GM18858 (cell line): ENCODE results near the gene RING1.

ENCODE experiments used
- ATAC-seq: cut with Tn5 transposase; IDR thresholded peaks from one replicate; pipeline ENCODE4 v1.9.1; 2021; ENCODE audit not compliant: unreplicated experiment

Gene RING1

DNA sequence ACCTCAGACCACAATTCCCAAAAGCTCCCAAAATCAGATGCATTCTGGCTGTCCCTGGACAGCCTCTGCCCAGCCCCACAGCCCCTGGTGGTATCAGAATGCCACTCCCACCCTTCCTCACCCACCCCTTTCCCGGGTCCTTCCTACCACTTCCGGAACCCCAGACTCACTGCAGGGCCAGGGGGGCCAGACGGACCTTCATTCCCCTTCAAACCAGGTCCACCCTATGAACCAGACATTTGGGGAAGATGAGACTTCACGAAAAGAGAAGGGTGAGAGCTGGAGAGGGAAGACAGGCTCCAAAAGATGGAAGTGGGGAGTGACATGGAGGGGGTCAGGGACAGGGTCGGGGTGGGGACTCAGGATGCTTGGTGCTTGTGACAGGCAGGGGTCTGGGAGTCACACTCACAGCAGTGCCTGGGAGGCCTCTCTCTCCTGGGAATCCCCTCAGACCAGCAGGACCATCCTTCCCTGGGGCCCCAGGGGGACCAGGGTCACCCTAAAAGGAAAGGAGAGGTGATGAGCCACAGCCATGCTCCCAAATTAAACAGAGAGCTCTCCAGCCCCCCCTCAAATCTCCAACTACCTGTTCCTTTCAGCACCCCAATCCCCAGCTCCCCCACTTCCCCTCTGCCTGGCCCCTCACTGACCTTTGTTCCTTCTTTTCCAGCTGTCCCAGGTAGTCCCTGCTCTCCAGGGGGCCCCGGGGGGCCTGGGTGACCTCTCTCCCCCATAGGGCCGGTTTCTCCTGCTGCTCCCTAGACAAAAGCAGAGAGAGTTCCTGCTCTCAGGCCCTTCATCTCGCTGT is 36.2 kb upstream of the RING1 start:
- ATAC-seq, result no peak

DNA sequence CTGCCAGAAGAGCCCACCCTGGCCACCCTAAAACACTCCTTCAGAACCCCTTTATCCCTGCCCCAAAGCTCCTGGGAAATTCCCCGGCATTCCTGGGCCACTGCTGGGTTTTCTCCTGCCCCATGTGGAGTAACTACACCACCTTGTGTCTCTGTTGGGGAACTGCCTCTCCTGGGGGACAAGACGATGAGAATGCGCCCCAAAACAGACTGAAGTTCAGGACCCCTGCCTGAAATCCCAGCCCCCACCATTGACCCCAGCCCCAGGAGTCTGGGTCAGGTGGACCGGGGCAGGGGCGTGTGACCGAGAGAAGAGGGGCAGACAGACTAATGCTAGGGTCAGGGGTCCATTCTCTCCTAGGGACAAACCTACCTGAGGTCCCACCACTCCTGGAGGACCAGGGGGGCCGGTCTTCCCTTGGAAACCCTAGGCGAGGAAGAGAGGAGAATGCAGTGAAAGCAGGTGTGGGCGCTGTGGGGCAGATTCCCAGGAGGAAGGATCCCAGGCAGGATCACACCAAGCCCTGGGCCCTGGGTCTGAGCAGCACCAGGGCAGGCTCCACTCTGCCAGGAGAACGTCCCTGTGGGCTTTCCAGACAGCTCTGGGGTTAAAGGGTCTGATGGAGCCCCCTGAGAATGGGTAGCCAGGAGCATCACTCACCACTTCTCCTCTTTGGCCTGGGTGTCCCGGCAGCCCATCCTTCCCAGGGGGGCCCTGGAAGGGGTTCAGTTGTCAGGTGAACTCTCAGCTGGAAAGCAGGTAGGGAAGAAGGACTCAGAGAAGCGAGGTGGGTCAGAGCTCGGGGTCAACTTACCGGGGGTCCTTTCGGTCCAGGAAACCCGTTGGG is 35.4 kb upstream of the RING1 start:
- ATAC-seq, result no peak

DNA sequence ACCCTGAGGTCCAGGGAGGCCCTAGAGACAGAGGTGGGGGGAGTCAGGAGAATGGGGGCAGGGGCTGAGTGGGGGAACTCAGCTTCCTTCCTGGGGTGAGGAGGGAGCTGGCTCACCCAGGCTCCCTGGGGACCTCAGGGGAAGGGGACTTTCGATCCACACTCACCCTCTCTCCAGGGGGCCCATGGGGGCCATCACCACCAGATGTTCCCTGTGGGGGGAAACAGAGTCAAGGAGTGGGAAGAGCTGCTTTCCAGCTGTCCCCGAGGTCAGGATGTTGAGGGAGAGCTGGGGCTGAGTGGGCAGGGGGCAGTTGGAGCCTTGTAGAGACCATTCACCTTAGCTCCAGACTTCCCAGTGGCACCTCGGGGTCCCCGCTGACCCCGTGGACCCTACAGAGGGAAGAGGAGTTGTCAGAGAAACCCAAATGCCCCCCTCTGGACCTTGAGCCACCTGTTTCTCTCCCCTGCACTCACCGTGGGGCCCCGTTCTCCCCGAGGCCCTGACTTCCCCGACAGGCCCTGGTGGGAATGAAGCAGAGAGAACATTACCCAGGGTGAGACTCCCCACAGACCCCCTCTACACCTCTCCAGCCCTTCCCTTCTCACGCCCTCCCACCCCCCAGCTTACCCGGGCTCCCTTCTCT is 34.6 kb upstream of the RING1 start:
- no peak for ATAC-seq

GRCh38 chr6:33174784-33175183 is 33.5 kb upstream of the RING1 start:
- ATAC-seq, result no peak

DNA sequence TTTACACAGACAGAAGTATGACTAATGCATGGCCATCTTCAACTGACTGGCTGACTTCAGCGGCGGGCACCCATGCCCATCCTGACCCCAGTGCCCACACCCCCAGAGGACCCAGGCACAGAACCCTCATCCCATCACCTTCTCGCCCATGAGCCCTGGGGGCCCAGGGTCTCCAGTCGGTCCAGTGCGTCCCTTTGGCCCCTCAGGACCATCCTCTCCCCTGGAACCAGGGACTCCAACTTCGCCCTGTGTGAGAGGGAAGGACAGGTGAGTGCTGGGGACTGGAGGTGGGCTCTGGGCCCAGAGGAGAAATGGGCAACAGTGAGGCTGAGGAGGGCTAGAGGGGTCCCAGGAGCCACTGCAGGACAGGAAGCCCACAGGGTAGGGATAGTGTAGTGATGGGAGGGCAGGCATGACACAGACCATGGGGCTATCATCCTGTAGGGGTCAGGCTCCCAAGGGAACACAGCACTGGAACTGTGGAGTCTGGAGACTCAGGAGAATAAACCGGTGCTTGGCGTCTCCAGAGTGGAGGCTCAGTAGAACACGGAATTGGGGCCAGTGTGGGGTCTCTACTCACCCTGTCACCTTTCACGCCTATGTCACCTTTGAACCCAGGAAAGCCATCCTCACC is 32.7 kb upstream of the RING1 start:
- no peak for ATAC-seq

DNA sequence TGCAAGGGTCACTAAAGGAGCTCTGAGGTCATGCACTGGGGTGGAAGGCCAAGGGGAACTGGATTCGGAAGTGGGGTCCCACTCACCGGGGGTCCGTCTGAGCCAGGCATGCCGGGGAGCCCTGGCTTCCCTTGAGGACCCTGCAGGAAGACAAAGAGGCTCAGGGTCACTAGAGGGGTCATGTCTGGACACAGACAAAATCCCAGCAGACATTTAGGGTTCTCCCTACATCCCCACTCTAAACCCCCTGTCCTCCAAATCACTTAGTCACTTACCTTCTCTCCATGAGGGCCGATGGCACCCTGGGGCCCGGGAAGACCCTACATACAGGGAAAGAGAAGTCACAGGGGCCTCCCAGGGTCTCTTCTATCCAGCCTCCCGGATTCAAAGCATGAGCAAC is 31.4 kb upstream of the RING1 start:
- ATAC-seq, result no peak

DNA sequence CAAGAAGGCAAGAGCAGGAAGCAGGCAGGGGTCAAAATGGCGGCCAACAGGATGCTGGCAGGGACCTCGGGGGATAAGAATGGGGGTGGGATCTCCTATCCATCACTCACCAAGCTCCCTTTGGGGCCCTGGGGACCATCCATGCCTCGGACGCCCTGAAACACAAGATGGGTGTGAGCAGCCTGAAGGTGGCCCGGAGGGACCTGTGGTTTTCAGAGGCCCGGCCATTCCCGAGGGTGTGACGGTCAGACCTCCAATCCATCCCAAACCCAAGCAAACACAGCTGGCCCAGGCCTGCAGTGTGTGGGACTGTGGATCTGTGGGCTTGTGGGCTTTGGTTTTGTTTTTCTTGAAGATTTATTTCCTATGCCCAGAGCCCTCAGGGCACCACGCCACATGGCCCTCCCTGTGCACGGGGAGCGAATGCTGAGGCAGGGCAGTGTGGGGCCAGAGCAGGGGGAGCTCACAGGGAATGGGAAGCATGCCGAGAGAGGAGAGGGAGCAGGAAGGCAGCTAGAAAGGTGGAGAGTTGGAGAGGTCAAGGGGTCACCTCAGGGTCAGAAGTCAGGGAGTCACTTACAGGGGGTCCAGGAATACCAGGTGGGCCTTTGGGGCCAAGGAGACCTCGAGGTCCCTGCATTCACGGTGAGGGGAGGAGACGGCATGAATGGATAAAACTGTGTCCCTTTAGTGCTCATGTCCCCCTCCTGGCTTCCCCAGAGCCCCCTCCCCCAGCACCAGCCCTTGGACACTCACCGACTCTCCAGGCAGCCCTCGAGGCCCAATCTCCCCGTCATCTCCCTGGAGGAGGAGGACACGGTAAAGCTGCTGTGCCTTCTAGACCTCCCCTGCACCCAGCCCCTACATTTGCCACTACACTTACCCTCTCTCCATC is 30.5 kb upstream of the RING1 start:
- ATAC-seq, result no peak

GRCh38 chr6:33178755-33179475 is 29.4 kb upstream of the RING1 start:
- ATAC-seq, result no peak

DNA sequence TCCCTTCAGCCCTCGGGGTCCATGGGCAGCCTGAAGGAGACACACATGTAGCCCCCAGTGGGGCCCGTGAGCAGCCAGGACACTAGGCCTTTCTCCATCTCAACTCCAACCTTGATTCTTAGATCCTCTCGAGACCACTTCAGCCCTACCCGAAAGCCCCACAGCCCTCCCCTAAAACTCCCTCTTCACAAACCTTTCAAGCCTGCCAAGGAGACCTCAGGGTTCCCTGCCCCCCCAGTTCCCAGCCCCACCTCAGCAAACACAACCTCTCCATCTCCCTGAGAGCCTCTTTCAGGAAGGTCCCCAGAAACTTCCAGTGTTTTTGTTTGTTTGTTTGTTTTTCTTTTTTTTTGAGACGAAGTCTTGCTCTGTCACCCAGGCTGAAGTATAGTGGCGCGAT is 27.2 kb upstream of the RING1 start:
- ATAC-seq, result no peak

DNA sequence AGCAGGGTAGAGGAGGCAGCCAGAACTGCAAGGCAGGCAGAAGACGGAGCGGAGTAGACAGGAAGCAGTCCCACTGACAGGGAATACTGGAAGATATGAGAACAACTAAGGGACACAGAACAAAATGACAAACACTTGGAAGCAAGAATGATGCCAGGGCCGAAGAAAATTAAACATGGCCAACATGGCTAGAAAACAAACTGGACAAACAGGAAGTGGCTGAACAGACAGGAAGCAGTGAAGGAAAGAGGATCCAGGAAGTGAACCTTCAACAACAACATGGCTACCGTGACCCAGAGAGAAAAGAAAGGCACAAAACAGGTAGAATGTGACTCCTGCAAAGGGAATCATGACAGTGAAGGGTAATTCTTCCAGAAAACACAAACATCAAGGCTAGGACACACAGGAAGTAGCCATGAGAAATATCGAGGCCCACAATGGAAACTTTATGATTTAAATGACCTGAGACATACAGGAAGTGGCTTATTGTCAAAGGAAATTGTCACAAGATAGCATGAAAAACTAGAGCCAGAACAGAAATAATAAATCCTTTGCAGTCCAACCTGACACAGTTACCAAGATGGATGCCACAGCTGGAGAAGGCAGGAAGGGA is 25.1 kb upstream of the RING1 start:
- ATAC-seq, result no peak

- ATAC-seq, result no peak
Measured at GRCh38 chr6:33185190-33185589, 23.1 kb upstream of the RING1 start.

DNA sequence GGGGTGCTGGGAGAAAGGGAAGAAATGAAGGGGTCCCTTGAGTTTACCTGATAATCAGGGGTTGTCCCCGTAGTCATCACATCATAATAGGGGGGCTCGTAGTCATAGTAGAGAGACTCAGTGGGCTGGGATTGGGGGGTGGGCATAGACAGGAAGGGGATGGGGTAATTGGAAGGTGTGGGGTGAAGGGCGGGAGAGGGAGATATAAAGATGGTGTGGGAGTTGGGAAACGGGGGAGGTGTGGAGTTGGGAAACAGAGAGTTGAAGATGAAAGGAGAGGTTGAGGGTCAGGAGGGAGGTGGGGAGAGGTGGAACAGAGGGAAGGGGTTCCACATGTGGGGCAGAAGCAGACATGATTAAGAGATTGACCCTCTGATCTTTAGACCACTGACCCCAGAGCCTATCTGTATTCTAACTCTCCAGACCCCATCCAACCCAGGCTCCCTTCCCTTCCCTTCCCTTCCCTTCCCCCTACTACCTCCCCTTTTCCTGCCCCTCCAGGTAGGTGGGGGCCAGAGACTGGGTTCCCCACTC is 22.6 kb upstream of the RING1 start:
- ATAC-seq, result no peak

- no peak for ATAC-seq
Measured at GRCh38 chr6:33187809-33188208, 20.5 kb upstream of the RING1 start.

GRCh38 chr6:33189164-33189563 is 19.1 kb upstream of the RING1 start:
- ATAC-seq, result no peak

GRCh38 chr6:33189625-33190448 is 18.5 kb upstream of the RING1 start:
- no peak for ATAC-seq

DNA sequence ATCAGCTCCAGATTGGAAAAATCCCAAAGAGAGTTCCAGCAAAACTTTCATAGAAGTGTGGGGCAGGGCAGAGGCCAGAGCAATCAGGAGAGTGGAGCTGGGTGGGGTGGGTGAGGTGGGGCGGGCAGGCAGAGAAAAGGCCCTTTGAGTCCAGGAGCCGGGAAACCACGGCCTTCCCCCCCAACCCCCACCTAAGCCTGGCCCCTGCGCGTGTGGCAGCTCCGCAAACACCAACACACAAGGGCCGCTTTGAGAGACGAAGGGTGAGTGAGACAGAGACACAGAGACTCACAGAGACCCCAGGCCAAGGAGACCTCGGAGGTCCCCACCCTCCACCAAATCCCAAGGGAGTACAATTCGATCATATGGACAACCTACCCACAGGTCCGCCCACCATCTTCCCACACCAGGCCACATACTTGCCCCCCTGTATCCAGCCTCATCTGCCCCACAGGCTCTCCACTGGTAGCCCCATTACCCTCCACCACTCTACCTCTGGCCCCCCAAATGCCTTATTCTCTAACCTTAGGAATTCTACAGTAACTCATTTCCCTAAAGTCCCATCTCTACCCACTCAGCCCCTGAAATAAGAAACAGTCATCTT is 17.7 kb upstream of the RING1 start:
- ATAC-seq, result no peak

GRCh38 chr6:33191383-33192104 is 16.8 kb upstream of the RING1 start:
- ATAC-seq, result no peak
